ENCODE data around the gene REXO1. TPM values are rescaled to one million over a fixed set of nuclear protein-coding genes. Genes with fewer than 3 reads are reported as not detected.

REXO1 gene
- total RNA-seq, 4 donors from 2014 or later: 36.0 to 95.0 (median 56.3) TPM

GRCh38 chr19:1854039-1854541, 5.8 kb upstream of the REXO1 start:
- H3K9me3 ChIP-seq: no peaks in the 10 kb centered on the region
- H3K27me3 ChIP-seq: no peaks in the 10 kb centered on the region
- peak overlapping the region; percentile 91 to 96 (median 93) for H3K27ac ChIP-seq
- WGBS, 2 donors (ENCODE audit: low coverage in 1 of 2): 75% methylated on average over 16 of the region's 16 CpGs; no CpG with 5 or more reads in 1 of the 2 donors
- no peaks in the 10 kb centered on the region for H3K36me3 ChIP-seq
- in situ Hi-C loops (cut with MboI; ENCODE audit: low pct_ligation_motif_present in 1 of 4, low pct_unique_long_range_greater_than_20kb in 1 of 4, low sequenced_read_pairs in 3 of 4) (no loop called here), intact Hi-C loops (cut with DNase I; ENCODE audit: low total_unique reads) (no loop called here)
- TF ChIP-seq POLR2AphosphoS5 (IDR thresholded peaks at IDR 0.05) (no peak), EP300 (IDR thresholded peaks at IDR 0.05; ENCODE audit: low read depth) (no peak), POLR2A (IDR thresholded peaks at IDR 0.05) (no peak)
- TF ChIP-seq, protein P1, sequence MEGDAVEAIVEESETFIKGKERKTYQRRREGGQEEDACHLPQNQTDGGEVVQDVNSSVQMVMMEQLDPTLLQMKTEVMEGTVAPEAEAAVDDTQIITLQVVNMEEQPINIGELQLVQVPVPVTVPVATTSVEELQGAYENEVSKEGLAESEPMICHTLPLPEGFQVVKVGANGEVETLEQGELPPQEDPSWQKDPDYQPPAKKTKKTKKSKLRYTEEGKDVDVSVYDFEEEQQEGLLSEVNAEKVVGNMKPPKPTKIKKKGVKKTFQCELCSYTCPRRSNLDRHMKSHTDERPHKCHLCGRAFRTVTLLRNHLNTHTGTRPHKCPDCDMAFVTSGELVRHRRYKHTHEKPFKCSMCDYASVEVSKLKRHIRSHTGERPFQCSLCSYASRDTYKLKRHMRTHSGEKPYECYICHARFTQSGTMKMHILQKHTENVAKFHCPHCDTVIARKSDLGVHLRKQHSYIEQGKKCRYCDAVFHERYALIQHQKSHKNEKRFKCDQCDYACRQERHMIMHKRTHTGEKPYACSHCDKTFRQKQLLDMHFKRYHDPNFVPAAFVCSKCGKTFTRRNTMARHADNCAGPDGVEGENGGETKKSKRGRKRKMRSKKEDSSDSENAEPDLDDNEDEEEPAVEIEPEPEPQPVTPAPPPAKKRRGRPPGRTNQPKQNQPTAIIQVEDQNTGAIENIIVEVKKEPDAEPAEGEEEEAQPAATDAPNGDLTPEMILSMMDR (IDR thresholded peaks at IDR 0.05): no peak
- H3K4me1 ChIP-seq: peaks cover 47 to 74% (median 70%) of the 10 kb centered on the region in 4 donors
- no peak for DNase-seq
- H3K4me3 ChIP-seq: no peak overlapping the region

GRCh38 chr19:1853295-1854038, 5.2 kb upstream of the REXO1 start:
- no peaks in the 10 kb centered on the region for H3K9me3 ChIP-seq
- H3K4me3 ChIP-seq: no peak overlapping the region
- DNase-seq: peak; percentile 94
- no peaks in the 10 kb centered on the region for H3K36me3 ChIP-seq
- in situ Hi-C loops (cut with MboI; ENCODE audit: low pct_ligation_motif_present in 1 of 4, low pct_unique_long_range_greater_than_20kb in 1 of 4, low sequenced_read_pairs in 3 of 4): no loop called here
- H3K4me1 ChIP-seq: peaks cover 40 to 71% (median 64%) of the 10 kb centered on the region in 4 donors
- TF ChIP-seq, protein P1 (IDR thresholded peaks at IDR 0.05): peak; percentile 90 to 98 (median 96)
- TF ChIP-seq POLR2AphosphoS5 (IDR thresholded peaks at IDR 0.05): no peak
- TF ChIP-seq EP300 (IDR thresholded peaks at IDR 0.05; ENCODE audit: low read depth): no peak
- TF ChIP-seq POLR2A (IDR thresholded peaks at IDR 0.05): no peak
- no peaks in the 10 kb centered on the region for H3K27me3 ChIP-seq
- intact Hi-C loops (cut with DNase I; ENCODE audit: low total_unique reads): no loop called here
- 25% methylated on average over 23 of the region's 27 CpGs; no CpG with 5 or more reads in 1 of the 2 donors for WGBS, 2 donors (ENCODE audit: low coverage in 1 of 2)
- peak overlapping the region; percentile 71 to 96 (median 93) for H3K27ac ChIP-seq

- Histone ChIP-seq H3K9me3 (no peaks in the 10 kb centered on the region), H3K4me3 (no peak overlapping the region), H3K4me1 (peaks cover 34 to 64% (median 57%) of the 10 kb centered on the region in 4 donors), H3K27ac (peak overlapping the region in 3 of 4 donors; percentile 91 to 96 (median 95)), H3K36me3 (no peaks in the 10 kb centered on the region), H3K27me3 (no peaks in the 10 kb centered on the region)
- TF ChIP-seq, protein P1 (IDR thresholded peaks at IDR 0.05): no peak
- TF ChIP-seq POLR2AphosphoS5 (IDR thresholded peaks at IDR 0.05) (no peak), POLR2A (IDR thresholded peaks at IDR 0.05) (no peak), EP300 (IDR thresholded peaks at IDR 0.05; ENCODE audit: low read depth) (no peak)
- intact Hi-C loops (cut with DNase I; ENCODE audit: low total_unique reads): no loop called here
- DNase-seq: no peak
- in situ Hi-C loops (cut with MboI; ENCODE audit: low pct_ligation_motif_present in 1 of 4, low pct_unique_long_range_greater_than_20kb in 1 of 4, low sequenced_read_pairs in 3 of 4): no loop called here
- WGBS, 2 donors (ENCODE audit: low coverage in 1 of 2): 79% methylated on average over 7 of the region's 9 CpGs; no CpG with 5 or more reads in 1 of the 2 donors
Observed at GRCh38 chr19:1852581-1853128, 4.4 kb upstream of the REXO1 start.

Data from transverse colon (tissue), 4 donors.